ENCODE results near the gene CFAP46. TPM values are rescaled to one million over a fixed set of nuclear protein-coding genes. Genes with fewer than 3 reads are reported as not detected.
A peak's percentile ranks its signal among the peaks of the same experiment; 100 is the strongest.
"Not testable (repeated sequence)": the region's sequence is repeated elsewhere in the genome, so short reads cannot be mapped to it uniquely, and the experiment has no call there.

The CFAP46 gene
- total and polyA plus RNA-seq, 2 donors from 2014 or later: 3.8 to 8.3 TPM

DNA sequence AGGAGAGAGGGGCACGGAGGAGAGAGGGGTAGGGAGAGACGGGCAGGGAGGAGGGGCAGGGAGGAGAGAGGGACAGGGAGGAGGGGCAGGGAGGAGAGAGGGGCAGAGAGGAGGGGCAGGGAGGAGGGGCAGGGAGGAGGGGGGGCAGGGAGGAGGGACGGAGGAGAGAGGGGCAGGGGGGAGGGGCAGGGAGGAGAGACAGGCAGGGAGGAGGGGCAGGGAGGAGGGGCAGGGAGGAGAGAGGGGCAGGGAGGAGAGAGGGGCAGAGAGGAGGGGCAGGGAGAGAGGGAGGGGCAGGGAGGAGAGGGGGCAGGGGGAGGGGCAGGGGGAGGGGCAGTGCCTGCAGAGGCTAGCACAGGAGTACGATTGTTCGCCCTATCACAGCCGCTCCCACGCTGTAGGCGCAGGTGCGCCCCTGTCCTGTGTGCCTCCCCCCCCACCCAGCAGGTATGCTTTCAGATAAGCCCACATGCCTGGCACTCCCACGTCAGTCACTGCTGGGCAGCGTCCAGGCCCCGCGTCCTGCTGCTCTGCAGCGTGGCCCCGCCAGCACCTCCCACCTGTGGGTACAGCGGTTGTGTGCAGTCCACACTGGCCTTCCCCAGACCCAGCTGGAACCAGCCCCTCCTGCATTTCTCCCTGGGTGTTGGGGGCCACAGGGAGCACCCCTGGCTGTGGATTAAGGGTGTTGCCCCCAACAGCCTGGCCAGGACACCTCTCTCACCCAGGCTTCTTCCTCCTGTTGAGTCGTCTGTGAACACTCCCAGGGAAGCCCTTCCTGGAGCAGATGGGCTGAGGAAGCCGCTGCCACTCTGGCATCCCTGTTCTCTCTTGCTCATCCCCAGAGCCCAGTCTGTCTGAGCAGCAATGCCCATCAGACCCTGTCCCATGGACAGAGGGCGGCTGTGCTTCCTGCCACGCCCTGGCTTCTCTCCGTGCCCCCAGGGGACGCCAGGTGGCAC lies 167.2 kb downstream of the CFAP46 start:
- intact Hi-C loops (cut with DNase I): no loop called here
- Histone ChIP-seq H3K27me3 (ENCODE audit: control insufficient read depth, insufficient read depth, low read length) (no peaks in the 10 kb centered on the region), H3K36me3 (ENCODE audit: control insufficient read depth in 2 of 3, insufficient read depth in 3 of 3, low read length in 3 of 3) (peaks cover 0 to 8% (median 2%) of the 10 kb centered on the region in 3 donors), H3K9ac (ENCODE audit: low read length in 3 of 3) (no peak overlapping the region), H3K4me1 (ENCODE audit: control insufficient read depth in 2 of 3, insufficient read depth in 2 of 3, low read depth in 1 of 3, low read length in 3 of 3) (peaks cover 0 to 2% (median 0%) of the 10 kb centered on the region in 3 donors), H3K4me3 (ENCODE audit: low read length in 3 of 3) (no peak overlapping the region), H3K9me3 (ENCODE audit: control insufficient read depth in 2 of 3, insufficient read depth in 1 of 3, low read length in 3 of 3) (no peaks in the 10 kb centered on the region), H3K27ac (ENCODE audit: low read depth in 2 of 2, low read length in 2 of 2) (no peak overlapping the region)
- DNase-seq (peak in 3 of 5 donors; percentile 63 to 94 (median 79)), FAIRE-seq (no peak)
- TF ChIP-seq, protein P1, sequence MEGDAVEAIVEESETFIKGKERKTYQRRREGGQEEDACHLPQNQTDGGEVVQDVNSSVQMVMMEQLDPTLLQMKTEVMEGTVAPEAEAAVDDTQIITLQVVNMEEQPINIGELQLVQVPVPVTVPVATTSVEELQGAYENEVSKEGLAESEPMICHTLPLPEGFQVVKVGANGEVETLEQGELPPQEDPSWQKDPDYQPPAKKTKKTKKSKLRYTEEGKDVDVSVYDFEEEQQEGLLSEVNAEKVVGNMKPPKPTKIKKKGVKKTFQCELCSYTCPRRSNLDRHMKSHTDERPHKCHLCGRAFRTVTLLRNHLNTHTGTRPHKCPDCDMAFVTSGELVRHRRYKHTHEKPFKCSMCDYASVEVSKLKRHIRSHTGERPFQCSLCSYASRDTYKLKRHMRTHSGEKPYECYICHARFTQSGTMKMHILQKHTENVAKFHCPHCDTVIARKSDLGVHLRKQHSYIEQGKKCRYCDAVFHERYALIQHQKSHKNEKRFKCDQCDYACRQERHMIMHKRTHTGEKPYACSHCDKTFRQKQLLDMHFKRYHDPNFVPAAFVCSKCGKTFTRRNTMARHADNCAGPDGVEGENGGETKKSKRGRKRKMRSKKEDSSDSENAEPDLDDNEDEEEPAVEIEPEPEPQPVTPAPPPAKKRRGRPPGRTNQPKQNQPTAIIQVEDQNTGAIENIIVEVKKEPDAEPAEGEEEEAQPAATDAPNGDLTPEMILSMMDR (IDR thresholded peaks at IDR 0.05; ENCODE audit: borderline replicate concordance, extremely low read depth, insufficient read depth): no peak

GRCh38 chr10:132774181-132774901 lies 168.0 kb downstream of the CFAP46 start:
- intact Hi-C loops (cut with DNase I): no loop called here
- no peaks in the 10 kb centered on the region for H3K9me3 ChIP-seq (ENCODE audit: control insufficient read depth in 2 of 3, insufficient read depth in 1 of 3, low read length in 3 of 3)
- H3K27me3 ChIP-seq (ENCODE audit: control insufficient read depth, insufficient read depth, low read length): no peaks in the 10 kb centered on the region
- DNase-seq (peak in 4 of 5 donors; percentile 55 to 72 (median 68)), FAIRE-seq (no peak)
- no peak overlapping the region for H3K9ac ChIP-seq (ENCODE audit: low read length in 3 of 3)
- peaks cover 0 to 2% (median 0%) of the 10 kb centered on the region in 3 donors for H3K4me1 ChIP-seq (ENCODE audit: control insufficient read depth in 2 of 3, insufficient read depth in 2 of 3, low read depth in 1 of 3, low read length in 3 of 3)
- TF ChIP-seq, protein P1 (IDR thresholded peaks at IDR 0.05; ENCODE audit: borderline replicate concordance, extremely low read depth, insufficient read depth): no peak
- H3K27ac ChIP-seq (ENCODE audit: low read depth in 2 of 2, low read length in 2 of 2): no peak overlapping the region
- H3K4me3 ChIP-seq (ENCODE audit: low read length in 3 of 3): no peak overlapping the region
- peaks cover 0 to 3% (median 2%) of the 10 kb centered on the region in 3 donors for H3K36me3 ChIP-seq (ENCODE audit: control insufficient read depth in 2 of 3, insufficient read depth in 3 of 3, low read length in 3 of 3)

DNA sequence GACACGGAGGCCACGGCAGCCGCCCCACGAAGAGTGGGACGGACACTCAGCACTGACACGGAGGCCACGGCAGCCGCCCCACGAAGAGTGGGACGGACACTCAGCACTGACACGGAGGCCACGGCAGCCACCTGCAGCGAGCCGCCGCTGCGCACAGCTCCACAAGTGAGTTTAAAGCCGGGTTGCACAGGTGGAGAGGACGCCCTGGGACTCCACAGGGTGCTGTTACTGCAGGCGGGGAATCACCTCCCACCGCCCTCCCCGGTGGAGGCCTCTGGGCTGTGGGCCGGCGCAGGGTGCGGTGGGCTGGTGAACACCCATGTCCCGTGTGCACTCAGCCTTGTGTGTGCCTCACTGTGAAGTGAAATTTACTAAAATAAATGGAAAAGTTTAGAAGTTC lies 169.6 kb downstream of the CFAP46 start:
- H3K27me3 ChIP-seq (ENCODE audit: control insufficient read depth, insufficient read depth, low read length); H3K27ac ChIP-seq (ENCODE audit: low read depth in 2 of 2, low read length in 2 of 2); H3K9me3 ChIP-seq (ENCODE audit: control insufficient read depth in 2 of 3, insufficient read depth in 1 of 3, low read length in 3 of 3); intact Hi-C loops (cut with DNase I); H3K9ac ChIP-seq (ENCODE audit: low read length in 3 of 3); H3K36me3 ChIP-seq (ENCODE audit: control insufficient read depth in 2 of 3, insufficient read depth in 3 of 3, low read length in 3 of 3); FAIRE-seq; H3K4me3 ChIP-seq (ENCODE audit: low read length in 3 of 3); DNase-seq; H3K4me1 ChIP-seq (ENCODE audit: control insufficient read depth in 2 of 3, insufficient read depth in 2 of 3, low read depth in 1 of 3, low read length in 3 of 3): not testable (repeated sequence)
